DMS114 treated with DMSO at 0.1 percent for 48 hours (cell line): ENCODE measurements around the gene METTL25B.

ENCODE experiments used
- DNase-seq: peaks from one replicate; lab custom pipeline; 2025; ENCODE audit not compliant: unreplicated experiment; lab: John Stamatoyannopoulos, UW

METTL25B gene

DNA sequence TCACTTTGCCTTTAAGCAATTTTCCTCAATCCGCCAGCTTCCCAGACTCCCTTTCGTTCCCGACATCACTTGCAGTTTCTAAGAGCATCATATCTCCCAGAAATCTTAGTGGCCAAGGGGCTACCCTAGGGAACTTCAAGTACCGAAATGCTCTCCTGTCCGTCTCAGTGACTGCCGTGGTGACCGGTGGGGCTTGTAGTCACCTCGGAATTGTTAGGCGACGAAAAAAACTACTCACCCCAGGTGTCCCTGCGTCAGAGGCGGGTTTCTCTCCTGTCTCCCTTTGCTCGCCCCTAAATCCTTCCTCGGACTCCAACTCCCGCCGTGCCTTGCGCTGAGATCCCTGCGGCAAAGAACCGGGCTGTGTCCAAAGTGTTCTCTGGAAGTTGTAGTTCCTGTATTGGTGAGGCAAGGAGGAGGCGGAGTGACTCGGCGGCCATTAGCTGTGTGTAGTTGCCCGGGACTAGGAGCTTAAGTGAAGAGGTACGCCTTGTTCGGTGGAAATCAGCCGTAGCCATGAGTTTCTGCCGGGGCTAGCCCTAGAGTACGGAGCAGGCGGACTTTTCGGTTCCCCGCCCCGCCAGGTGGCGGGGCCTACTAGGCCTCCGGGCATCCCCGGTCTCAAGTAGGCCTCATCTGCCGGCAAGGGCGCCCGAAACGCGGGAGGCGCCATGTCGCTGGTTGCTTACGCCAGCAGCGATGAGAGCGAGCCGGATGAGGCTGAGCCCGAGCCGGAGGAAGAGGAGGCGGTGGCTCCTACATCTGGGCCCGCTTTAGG is 39.0 kb downstream of the METTL25B start, which contains the start of gene PRCC:
PRCC (plus strand) TSS at position 435 of the 778 bp plus-strand sequence; CDS start at position 672, 237 bp downstream.
- peak; percentile 100 for DNase-seq

DNA sequence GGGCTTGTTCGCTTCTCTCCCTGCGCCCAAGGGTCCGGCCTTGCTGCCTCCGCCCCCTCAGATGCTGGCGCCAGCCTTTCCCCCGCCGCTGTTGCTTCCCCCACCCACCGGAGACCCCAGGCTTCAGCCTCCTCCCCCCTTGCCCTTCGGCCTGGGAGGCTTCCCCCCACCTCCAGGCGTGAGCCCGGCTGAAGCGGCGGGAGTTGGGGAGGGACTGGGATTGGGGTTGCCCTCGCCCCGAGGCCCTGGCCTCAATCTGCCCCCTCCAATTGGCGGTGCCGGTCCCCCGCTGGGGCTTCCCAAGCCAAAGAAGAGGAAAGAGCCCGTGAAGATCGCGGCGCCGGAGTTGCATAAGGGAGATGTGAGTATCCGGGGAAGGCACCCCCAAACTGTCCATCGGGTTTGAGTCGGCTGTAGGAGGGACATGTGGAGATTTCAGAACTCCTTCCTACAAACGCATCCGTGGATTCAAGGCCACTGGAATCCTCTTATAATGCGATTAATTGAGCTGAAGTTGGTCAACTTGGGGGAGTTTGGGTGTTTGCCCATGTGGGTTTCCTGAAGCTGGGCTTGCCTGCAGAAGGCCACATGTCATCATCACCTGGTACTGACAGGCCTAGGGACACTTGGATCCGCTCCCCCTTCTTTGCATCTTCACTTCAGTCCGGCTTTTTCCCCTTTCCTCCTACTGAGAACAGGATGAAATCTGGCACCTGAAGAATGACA is 39.8 kb downstream of the METTL25B start:
- no peak for DNase-seq

- DNase-seq: no peak
Observed at GRCh38 chr1:156768610-156769295, 40.5 kb downstream of the METTL25B start.

DNA sequence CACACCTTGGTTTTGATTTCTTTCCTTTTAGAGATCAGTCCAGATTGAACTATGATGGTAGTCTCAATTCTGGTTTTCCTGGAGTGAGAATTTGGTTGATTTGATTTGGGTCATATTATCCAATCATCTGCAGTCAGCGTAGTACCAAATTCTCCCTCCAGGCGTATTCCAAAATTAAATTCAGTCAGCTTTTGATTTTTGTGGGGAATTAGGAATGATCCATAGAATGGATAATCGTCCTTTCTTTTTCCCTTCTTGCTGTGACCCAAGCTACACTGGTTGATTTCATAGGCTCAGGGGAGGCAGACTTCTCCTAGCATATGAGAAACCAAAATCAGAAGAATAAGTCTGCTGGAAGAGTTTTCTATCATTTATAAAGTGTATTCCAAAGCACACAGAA is 44.0 kb downstream of the METTL25B start:
- DNase-seq: no peak

DNA sequence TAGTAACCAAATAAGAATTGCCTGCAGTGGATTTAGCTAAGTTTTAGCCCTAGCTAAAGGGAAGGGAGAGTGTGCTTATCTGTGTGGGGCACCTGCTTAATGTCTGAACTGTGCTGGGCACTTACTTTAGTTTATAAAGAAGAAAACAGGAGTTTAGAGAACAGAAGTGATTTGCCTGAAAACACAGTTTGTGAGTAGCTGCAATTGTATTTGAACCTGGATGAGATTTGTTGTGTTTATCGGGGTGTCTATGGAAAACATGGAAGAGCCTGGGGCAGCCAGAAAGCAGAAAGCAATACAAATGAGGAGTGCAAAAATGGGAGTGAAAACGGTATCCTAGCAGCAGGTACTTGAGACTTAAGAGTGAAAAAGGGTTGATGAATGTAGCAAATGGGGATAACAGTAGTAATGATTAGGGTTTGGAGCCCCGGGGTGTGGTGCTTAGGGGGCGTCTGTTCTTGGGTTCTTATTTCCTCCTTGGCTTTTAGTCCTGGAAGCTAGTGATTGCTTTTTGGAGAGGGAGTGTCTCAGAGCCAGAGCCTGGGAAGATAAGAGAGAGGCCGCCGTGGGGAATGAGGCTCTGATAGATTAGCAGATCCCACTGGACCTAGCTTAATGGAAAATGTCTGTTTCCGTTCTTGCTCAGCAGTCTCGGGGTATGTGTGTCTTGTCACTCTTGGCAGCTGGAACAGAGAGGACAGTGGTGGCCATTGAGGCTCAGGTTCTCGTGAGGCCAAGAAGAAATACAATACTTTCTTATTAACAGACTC is 44.6 kb downstream of the METTL25B start:
- DNase-seq: no peak

DNA sequence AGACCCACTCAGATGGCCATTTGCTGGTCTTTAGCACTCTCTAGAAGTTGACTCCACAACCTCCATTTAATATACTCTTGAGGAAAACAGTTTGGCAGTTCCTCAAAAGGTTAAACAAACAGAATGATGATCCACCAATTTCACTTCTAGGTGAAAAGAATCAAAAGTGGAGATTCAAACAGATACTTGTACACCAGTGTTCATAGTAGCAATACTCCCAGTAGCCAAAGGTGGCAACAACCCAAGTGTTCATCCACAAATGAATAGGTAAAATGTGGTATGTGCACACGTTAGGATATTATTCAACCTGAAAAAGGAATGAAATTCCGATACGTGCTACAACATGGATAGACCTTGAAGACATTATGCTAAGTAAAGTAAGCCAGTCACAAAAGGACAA is 45.3 kb downstream of the METTL25B start:
- no peak for DNase-seq

DNA sequence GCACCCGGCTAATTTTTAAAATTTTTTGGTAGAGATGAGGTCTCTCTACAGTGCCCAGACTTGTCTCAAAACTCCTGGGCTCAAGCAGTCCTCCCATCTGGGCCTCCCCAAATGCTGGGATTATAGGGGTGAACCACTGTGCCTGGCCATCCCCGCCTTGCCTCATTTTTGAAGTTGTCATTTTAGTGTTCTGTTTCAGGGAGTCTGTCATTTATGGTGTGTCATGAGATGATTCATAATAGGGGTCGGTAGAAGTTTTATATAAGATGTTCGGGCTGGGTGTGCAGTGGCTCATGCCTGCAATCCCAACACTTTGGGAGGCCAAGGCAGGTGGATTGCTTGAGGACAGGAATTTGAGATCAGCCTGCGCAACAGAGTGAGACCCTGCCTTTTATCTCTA is 47.5 kb downstream of the METTL25B start:
- no peak for DNase-seq

- DNase-seq: no peak
Observed at GRCh38 chr1:156776942-156777341, 48.7 kb downstream of the METTL25B start.

GRCh38 chr1:156777573-156777972 is 49.3 kb downstream of the METTL25B start:
- DNase-seq: no peak

GRCh38 chr1:156781585-156782186 is 53.4 kb downstream of the METTL25B start:
- no peak for DNase-seq

GRCh38 chr1:156785458-156785857 is 57.2 kb downstream of the METTL25B start:
- no peak for DNase-seq
